Activated CD4-positive, alpha-beta memory T cell treated with anti-CD3 and anti-CD28 coated beads, Interleukin-2, amount 10 ng/mL, durations not matched to agents 7 days and 5 days (primary cell): ENCODE data around the gene C20orf202. TPM values are rescaled to one million over a fixed set of nuclear protein-coding genes. Genes with fewer than 3 reads are reported as not detected.

ENCODE experiments used
- CTCF ChIA-PET: fragments of 350-600 bp; sonication (Branson Sonifier 250); formaldehyde crosslinking; loops from one replicate; lab custom pipeline; 2021; ENCODE audit warnings: antibody characterized with exemption, inconsistent platforms; lab: Charles Lee
- POLR2A ChIA-PET: fragments of 350-600 bp; sonication (Branson Sonifier 250); formaldehyde crosslinking; loops from one replicate; lab custom pipeline; 2021; ENCODE audit warnings: antibody characterized with exemption; lab: Charles Lee
- DNase-seq: peaks from one replicate; pipeline ENCODE4 v3.0.0-alpha.2; 2020
- H3K27ac Mint-ChIP-seq: one replicate; pipeline ENCODE4 v1.8.0; 2021; ENCODE audit warnings: mild to moderate bottlenecking, mixed read lengths
- H3K27me3 Mint-ChIP-seq: one replicate; pipeline ENCODE4 v1.8.0; 2021; ENCODE audit warnings: mixed read lengths
- H3K36me3 Mint-ChIP-seq: one replicate; pipeline ENCODE4 v1.8.0; 2021; ENCODE audit warnings: low read depth, mixed read lengths
- H3K4me1 Mint-ChIP-seq: one replicate; pipeline ENCODE4 v1.8.0; 2021; ENCODE audit warnings: mixed read lengths
- H3K4me3 Mint-ChIP-seq: one replicate; pipeline ENCODE4 v1.8.0; 2021; ENCODE audit warnings: mild to moderate bottlenecking, mixed read lengths
- H3K9me3 Mint-ChIP-seq: one replicate; pipeline ENCODE4 v1.8.0; 2021; ENCODE audit warnings: mixed read lengths
- total RNA-seq, 2 experiments: library from RNA; stranded (reverse); gene quantifications; one replicate each; pipeline ENCODE4 v1.2.3, GENCODE V29; 2021

C20orf202 gene
- not detected for total RNA-seq

DNA sequence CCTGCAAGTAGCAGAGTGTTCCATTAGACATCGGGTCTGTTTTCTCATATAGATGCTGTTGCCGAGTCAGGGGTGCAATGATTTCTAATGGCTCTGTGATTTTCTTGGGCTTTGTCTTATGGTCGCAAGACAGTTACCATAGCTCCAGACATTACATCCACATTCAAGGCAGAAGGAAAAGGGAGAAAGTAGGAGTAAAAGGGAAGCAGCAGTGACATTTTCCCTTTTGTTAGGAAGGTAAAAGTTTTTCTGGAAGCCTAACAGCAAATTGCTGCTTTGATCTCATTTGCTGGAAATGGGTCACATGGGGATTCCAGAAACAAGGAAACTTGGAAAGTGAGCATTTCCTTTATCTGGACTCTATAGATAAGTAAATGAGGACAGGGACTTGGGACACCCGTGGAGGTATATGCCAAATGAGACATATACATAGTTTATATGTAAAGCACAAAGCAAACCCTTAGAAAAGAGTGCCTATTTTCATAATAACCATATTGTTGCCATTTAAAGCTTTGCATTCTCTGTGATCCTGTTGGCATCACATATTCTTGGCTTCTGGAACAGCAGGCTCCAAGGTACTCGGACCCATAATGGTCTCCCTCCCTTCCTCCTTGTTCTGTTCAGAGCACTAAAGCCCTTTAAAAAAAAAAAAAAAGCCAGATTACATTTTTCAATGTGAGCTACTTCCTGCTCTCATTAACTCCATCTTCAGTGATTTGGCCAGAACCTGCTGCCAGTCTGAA lies at the start of gene C20orf202:
C20orf202 (plus strand) TSS at position 693 of the 743 bp plus-strand sequence. CDS start 132 bp downstream, outside the sequence.
- H3K36me3 Mint-ChIP-seq, result no peaks in the 10 kb centered on the region
- no peaks in the 10 kb centered on the region for H3K9me3 Mint-ChIP-seq
- H3K4me1 Mint-ChIP-seq, result peaks cover 3% of the 10 kb centered on the region
- ChIA-PET POLR2A (no interaction called here), CTCF (interaction anchor here (1.2 kb wide), 1 partner anchor 10 kb away, joined by 4 read pairs; no protein-coding TSS in a partner anchor)
- no peak within 1 kb of the TSS for H3K27ac Mint-ChIP-seq
- DNase-seq, result no peak
- H3K4me3 Mint-ChIP-seq, result no peak within 1 kb of the TSS
- H3K27me3 Mint-ChIP-seq, result no peaks in the 10 kb centered on the region

DNA sequence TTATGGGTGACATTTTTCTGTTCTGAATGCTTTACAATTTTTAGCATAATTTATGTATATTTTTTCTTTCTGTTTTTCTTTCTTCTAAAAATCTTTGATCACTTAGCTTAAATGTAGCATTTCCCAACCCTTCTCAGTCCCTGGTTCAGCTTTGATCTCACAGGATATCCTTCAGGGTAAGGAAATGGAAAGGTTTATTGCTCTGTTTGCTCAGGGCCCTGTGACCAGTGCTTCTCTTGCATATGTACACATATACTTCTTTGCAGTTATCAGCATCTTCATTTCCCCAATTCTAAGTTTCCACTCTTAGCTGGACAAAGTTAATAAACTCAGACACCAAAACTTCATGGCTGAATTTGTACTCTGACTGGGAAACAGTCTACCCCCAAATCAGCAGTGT lies 49.0 kb upstream of the C20orf202 start:
- peaks cover 65% of the 10 kb centered on the region for H3K36me3 Mint-ChIP-seq
- H3K4me1 Mint-ChIP-seq, result peaks cover 22% of the 10 kb centered on the region
- H3K27ac Mint-ChIP-seq, result no peak overlapping the region
- no peak overlapping the region for H3K4me3 Mint-ChIP-seq
- DNase-seq, result no peak
- H3K27me3 Mint-ChIP-seq, result no peaks in the 10 kb centered on the region
- H3K9me3 Mint-ChIP-seq, result no peaks in the 10 kb centered on the region
- POLR2A ChIA-PET, result no interaction called here
- CTCF ChIA-PET, result no interaction called here

DNA sequence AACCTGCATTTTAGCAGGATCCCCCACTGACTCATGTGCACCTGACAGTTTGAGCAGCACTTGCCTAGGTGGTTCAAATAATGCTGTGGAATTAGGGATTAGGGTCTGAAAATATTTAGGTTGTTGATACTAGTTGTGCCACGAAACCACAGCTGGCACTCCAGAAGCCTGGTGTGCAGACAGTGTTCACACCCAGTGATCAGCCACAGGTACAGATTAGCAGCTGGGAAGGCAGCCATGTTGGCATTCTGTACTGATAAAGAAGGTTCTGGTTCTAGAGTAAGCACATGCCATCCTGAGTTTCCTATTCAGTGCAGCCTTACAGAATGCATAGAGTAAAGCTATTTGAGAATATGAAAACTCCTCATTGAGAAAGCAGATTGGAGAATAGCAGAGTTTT lies 48.6 kb upstream of the C20orf202 start:
- H3K4me1 Mint-ChIP-seq, result peaks cover 19% of the 10 kb centered on the region
- H3K36me3 Mint-ChIP-seq, result peaks cover 62% of the 10 kb centered on the region
- POLR2A ChIA-PET, result no interaction called here
- H3K4me3 Mint-ChIP-seq, result no peak overlapping the region
- H3K27me3 Mint-ChIP-seq, result no peaks in the 10 kb centered on the region
- DNase-seq, result no peak
- H3K9me3 Mint-ChIP-seq, result no peaks in the 10 kb centered on the region
- no peak overlapping the region for H3K27ac Mint-ChIP-seq
- CTCF ChIA-PET, result no interaction called here

DNA sequence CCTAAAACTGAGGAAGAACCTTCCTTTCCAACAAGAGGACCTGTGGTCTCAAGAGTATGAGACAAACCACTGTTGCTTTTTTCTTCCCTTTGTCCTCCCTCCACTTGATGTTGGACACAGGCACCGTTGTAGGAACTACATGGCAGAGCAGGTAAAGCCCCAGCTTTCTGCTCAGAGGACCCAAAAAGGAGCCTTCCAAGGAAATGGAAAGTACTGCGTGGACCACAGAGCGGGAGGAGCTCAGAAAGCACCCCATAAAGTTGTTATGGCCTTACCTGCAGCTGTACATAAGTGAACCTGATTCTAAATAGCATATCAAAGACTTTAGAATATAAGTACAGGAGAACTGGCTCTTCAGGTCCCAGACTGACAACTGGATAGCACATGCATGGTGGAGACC lies 47.9 kb upstream of the C20orf202 start:
- POLR2A ChIA-PET, result no interaction called here
- peaks cover 66% of the 10 kb centered on the region for H3K36me3 Mint-ChIP-seq
- no peak for DNase-seq
- no peaks in the 10 kb centered on the region for H3K9me3 Mint-ChIP-seq
- no peak overlapping the region for H3K27ac Mint-ChIP-seq
- peaks cover 13% of the 10 kb centered on the region for H3K4me1 Mint-ChIP-seq
- H3K4me3 Mint-ChIP-seq, result no peak overlapping the region
- no peaks in the 10 kb centered on the region for H3K27me3 Mint-ChIP-seq
- CTCF ChIA-PET, result no interaction called here

DNA sequence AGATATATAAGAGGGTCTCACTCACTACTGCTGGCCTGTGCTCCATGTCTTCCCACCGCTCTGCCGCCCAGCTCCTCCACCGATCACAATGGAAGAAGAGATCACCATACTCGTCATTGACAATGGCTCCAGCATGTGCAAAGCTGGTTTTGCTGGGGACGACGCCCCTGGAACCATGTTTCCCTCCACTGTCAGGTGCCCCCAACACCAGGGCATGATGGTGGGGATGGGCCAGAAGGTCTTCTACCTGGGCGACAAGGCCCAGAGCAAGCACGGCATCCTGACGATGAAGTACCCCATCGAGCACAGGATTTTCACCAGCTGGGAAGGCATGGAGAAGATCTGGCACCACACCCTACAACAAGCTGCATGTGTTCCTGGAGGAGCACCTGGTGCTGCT lies 42.8 kb upstream of the C20orf202 start:
- ChIA-PET POLR2A (no interaction called here), CTCF (no interaction called here)
- H3K4me1 Mint-ChIP-seq, result no peaks in the 10 kb centered on the region
- H3K9me3 Mint-ChIP-seq, result no peaks in the 10 kb centered on the region
- no peaks in the 10 kb centered on the region for H3K27me3 Mint-ChIP-seq
- no peak for DNase-seq
- H3K4me3 Mint-ChIP-seq, result no peak overlapping the region
- peaks cover 47% of the 10 kb centered on the region for H3K36me3 Mint-ChIP-seq
- H3K27ac Mint-ChIP-seq, result no peak overlapping the region

DNA sequence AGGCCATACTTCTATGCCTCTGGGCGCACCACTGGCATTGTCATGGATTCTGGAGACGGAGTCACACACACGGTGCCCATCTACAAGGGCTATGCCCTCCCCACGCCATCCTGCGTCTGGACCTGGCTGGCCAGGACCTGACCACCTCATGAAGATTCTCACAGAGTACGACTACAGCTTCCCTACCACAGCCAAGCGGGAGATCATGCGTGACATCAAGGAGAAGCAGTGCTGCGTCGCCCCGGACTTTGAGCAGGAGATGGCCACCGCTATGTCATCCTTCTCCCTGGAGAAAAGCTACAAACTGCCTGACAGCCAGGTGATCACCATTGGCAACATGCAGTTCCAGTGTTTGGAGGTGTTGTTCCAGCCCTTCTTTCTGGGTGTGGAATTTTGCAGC lies 42.3 kb upstream of the C20orf202 start:
- no peak for DNase-seq
- ChIA-PET POLR2A (no interaction called here), CTCF (no interaction called here)
- no peaks in the 10 kb centered on the region for H3K4me1 Mint-ChIP-seq
- H3K4me3 Mint-ChIP-seq, result no peak overlapping the region
- no peaks in the 10 kb centered on the region for H3K27me3 Mint-ChIP-seq
- H3K27ac Mint-ChIP-seq, result no peak overlapping the region
- H3K9me3 Mint-ChIP-seq, result no peaks in the 10 kb centered on the region
- peaks cover 47% of the 10 kb centered on the region for H3K36me3 Mint-ChIP-seq

DNA sequence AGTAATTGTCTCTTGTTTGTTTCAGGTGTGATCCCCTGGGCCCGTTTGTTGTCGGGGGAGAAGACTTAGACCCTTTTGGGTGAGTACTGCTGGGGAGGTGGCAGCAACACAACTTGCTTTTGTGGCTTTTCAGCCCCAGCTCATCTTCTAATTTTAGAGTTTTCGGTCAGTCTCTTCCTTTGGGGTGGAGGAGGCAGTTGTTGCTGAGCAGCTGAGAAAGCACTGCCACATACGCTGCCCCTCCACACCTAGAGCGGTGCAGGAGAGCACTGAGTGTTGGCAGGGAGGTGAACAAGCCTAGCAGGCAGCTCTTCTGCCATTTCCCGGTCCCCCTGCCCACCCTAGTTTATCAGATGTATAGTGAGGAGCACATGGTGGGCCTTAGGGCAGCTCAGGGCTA lies 40.1 kb upstream of the C20orf202 start:
- H3K36me3 Mint-ChIP-seq, result peaks cover 49% of the 10 kb centered on the region
- no peaks in the 10 kb centered on the region for H3K27me3 Mint-ChIP-seq
- CTCF ChIA-PET, result no interaction called here
- DNase-seq, result no peak
- POLR2A ChIA-PET, result no interaction called here
- H3K4me3 Mint-ChIP-seq, result no peak overlapping the region
- no peaks in the 10 kb centered on the region for H3K9me3 Mint-ChIP-seq
- no peaks in the 10 kb centered on the region for H3K4me1 Mint-ChIP-seq
- no peak overlapping the region for H3K27ac Mint-ChIP-seq

DNA sequence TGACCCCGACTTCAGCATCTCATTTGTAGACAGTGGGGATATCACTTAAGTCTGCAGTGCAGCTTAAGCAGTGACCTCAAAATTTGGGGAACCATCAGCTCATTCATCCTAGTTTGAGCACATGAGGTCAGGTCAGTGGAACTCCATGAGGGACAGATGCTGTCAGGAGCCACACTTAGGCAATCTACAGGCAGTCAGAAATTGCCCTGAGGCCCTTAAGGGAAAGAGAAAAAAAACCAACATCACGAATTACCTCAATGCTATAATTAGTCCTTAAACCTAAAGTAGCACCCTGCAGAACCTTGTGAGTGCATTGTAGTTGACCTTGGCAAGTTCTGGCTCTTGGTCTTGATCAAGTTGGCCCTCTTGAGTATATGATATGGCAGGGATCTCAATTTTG lies 39.6 kb upstream of the C20orf202 start:
- H3K27ac Mint-ChIP-seq, result no peak overlapping the region
- H3K27me3 Mint-ChIP-seq, result no peaks in the 10 kb centered on the region
- H3K4me1 Mint-ChIP-seq, result no peaks in the 10 kb centered on the region
- H3K9me3 Mint-ChIP-seq, result no peaks in the 10 kb centered on the region
- ChIA-PET POLR2A (no interaction called here), CTCF (no interaction called here)
- H3K36me3 Mint-ChIP-seq, result peaks cover 55% of the 10 kb centered on the region
- H3K4me3 Mint-ChIP-seq, result no peak overlapping the region
- no peak for DNase-seq

DNA sequence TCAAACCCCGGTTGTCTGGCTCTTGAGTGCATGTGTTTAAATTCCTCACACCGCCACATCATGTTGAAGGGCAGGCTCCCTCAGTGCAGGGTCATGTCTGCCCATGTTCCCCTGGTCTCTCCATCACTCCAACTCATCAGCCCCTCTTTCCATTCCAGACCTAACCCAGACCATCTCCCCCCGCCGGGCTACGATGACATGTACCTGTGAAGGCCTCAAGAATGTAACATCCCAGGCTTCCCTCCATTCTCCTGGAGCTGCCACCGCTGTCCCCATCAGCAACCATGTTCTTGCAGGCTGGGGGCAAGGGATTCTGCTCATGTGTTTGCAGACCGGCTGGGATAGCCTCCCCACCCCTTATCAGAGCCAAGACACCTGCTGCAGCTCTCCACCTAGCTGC lies 38.4 kb upstream of the C20orf202 start:
- Mint-ChIP-seq H3K27ac (peak overlapping the region; percentile 3), H3K27me3 (no peaks in the 10 kb centered on the region), H3K9me3 (no peaks in the 10 kb centered on the region), H3K4me3 (no peak overlapping the region), H3K4me1 (no peaks in the 10 kb centered on the region), H3K36me3 (peaks cover 60% of the 10 kb centered on the region)
- POLR2A ChIA-PET, result no interaction called here
- no peak for DNase-seq
- CTCF ChIA-PET, result no interaction called here

DNA sequence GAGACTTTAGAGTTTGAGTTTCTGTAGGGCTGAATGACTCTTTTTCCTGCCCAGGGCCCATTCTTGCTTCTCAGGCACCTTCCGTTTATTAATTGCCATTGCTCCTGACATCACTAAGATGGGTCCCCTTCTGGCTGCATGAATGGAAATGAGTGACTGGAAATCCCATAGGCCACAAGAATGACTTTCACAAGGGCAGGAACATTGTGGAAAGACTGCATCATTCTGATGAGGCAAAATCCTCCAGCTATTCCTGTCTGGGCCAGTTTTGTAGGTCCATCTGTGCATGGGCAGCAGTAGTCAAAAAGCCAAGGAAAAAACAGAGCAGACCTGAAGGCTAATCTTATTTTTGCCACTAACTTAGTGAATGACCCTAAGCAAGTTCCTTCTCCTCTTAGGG lies 37.7 kb upstream of the C20orf202 start:
- ChIA-PET CTCF (no interaction called here), POLR2A (interaction anchor here (1.1 kb wide), 1 partner anchor 15 kb away, joined by 4 read pairs; no protein-coding TSS in a partner anchor)
- peaks cover 63% of the 10 kb centered on the region for H3K36me3 Mint-ChIP-seq
- no peak overlapping the region for H3K27ac Mint-ChIP-seq
- no peaks in the 10 kb centered on the region for H3K9me3 Mint-ChIP-seq
- no peaks in the 10 kb centered on the region for H3K27me3 Mint-ChIP-seq
- H3K4me1 Mint-ChIP-seq, result no peaks in the 10 kb centered on the region
- H3K4me3 Mint-ChIP-seq, result no peak overlapping the region
- no peak for DNase-seq

DNA sequence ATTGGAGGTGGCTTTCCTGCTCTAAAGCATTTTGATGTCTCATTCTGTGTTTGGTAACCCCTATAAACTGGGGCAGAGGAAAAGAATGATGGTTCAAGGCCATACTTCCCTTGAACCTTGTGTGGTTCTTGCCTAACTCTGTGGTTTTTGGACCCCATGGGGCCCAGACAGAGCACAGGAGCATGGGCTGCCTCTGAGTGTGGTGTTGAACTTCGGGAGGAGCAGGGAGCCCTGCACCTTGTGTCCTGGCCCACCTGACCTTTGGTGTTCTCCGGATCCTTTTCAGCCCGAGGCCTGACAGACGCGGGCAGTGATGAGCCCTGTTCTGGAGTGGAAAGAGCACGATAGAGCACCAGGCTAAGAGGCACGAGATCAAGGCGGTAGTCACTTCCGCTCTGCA lies 37.3 kb upstream of the C20orf202 start:
- DNase-seq, result no peak
- ChIA-PET POLR2A (interaction anchor here (1.1 kb wide), 1 partner anchor 16 kb away, joined by 4 read pairs; no protein-coding TSS in a partner anchor), CTCF (no interaction called here)
- no peak overlapping the region for H3K27ac Mint-ChIP-seq
- no peaks in the 10 kb centered on the region for H3K27me3 Mint-ChIP-seq
- no peak overlapping the region for H3K4me3 Mint-ChIP-seq
- H3K9me3 Mint-ChIP-seq, result no peaks in the 10 kb centered on the region
- H3K4me1 Mint-ChIP-seq, result no peaks in the 10 kb centered on the region
- peaks cover 61% of the 10 kb centered on the region for H3K36me3 Mint-ChIP-seq

DNA sequence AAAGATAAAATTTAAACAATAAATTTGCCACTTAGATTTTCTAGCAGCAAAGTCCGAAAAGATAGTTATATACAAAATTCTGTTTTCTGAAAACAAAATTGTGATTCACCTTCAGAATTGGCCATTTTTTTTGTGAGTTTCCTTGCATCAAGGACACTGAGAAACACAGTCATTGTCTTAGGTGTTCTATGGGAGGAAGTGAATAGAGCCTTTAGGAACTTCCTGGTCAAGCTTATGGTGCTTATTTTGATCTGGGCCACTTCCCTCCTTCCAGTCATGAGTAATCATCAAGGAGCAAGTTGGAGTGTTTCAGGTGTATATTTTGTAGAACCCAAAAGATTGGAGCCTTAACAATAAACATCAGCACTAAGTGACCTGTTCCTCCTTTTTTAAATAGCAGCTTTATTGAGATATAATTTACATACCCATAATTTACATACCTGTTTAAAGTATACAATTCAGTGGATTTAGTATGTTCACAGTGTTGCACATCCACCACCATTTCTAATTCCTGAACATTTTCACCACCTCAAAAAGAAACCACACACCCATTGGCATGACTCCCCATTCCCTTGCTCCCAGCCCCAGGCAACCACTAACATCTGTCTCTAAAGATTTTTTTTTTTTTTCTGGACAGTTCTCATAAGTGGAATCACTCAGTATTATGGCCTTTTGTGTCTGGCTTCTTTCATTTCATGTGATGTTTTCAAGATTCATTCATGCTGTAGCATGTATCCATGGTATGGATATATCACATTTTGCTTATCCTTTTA lies 36.1 kb upstream of the C20orf202 start:
- POLR2A ChIA-PET, result no interaction called here

DNA sequence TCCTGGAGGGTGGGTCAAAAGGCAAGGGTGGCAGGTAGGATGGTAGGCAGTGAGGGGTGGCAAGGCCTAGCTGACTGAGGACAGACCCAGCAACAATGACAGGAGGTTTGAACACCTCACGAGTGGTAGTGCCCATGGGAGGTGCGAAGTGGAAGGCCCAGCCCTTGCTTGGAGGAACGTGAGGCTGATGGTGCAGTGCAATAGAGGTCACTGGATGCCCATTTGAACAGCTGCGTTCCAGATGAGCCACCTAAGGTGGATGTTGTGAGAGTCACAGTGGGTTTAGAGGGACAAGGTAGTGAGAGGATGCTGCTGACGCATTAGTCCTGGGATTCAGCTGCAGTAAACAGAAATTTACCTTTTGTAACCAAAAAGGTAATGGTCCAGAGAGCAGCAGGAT lies 34.0 kb upstream of the C20orf202 start:
- no peak overlapping the region for H3K4me3 Mint-ChIP-seq
- CTCF ChIA-PET, result no interaction called here
- H3K36me3 Mint-ChIP-seq, result peaks cover 54% of the 10 kb centered on the region
- no peaks in the 10 kb centered on the region for H3K9me3 Mint-ChIP-seq
- H3K27ac Mint-ChIP-seq, result no peak overlapping the region
- DNase-seq, result no peak
- H3K4me1 Mint-ChIP-seq, result no peaks in the 10 kb centered on the region
- POLR2A ChIA-PET, result no interaction called here
- no peaks in the 10 kb centered on the region for H3K27me3 Mint-ChIP-seq

More for the DNA sequence above, 36.1 kb upstream of the C20orf202 start:
- no peak for DNase-seq
- no peaks in the 10 kb centered on the region for H3K9me3 Mint-ChIP-seq
- H3K27me3 Mint-ChIP-seq, result no peaks in the 10 kb centered on the region
- H3K4me1 Mint-ChIP-seq, result no peaks in the 10 kb centered on the region
- peaks cover 58% of the 10 kb centered on the region for H3K36me3 Mint-ChIP-seq
- no peak overlapping the region for H3K4me3 Mint-ChIP-seq
- CTCF ChIA-PET, result no interaction called here
- H3K27ac Mint-ChIP-seq, result no peak overlapping the region
